ENCODE measurements around the gene SEC24D. TPM values are rescaled to one million over a fixed set of nuclear protein-coding genes. Genes with fewer than 3 reads are reported as not detected.

SEC24D gene
- total and polyA plus RNA-seq, 2 donors (not counting 3 experiments of a cell fraction or from before 2014, with no cell fraction given) = 81.5 to 127 TPM

DNA sequence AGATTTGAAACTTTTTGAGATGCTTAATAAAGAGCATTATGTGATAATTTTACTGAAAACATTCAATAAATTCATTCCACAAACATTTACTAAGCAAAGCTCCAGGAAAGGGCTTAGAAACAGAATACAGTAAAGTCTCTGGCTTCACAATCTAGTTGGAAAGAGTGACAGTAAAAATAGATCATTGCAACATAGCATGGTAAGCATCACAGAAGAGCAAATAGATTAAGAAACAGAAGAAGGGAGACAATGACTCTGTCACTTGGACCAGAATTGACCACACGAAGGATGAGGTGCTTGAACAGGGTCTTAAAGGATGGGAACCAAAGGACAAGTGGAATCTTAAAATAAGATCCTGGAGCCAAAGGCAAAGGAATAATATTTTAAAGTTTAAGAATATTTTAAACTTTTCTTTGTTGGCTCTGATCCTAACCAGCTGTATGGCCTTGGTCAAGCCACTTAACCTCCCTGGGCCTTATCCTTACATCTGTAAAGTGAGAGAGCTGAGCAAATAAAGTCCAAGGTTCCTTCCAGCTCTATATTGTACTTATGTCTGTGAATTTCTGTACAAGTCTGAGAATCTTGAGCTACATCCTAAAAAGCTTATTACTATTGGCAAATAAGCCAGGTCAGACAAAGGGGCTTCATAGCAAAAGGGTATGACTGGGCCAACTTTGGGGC lies 33.9 kb downstream of the SEC24D start:
- ChIA-PET POLR2A (no interaction called here), CTCF (interaction anchor here (1.8 kb wide), 1 partner anchor 30 kb away, joined by 8 read pairs; no protein-coding TSS in a partner anchor)
- no peak overlapping the region for H3K27ac ChIP-seq (ENCODE audit: insufficient read depth, low read depth, low read length)
- H3K79me2 ChIP-seq (ENCODE audit: control insufficient read depth, insufficient read depth, low read length) = peaks cover 21% of the 10 kb centered on the region
- no peak overlapping the region for H3K4me2 ChIP-seq (ENCODE audit: insufficient read depth, low read length)
- H3K9me3 ChIP-seq (replicated peaks; ENCODE audit: control insufficient read depth, insufficient read depth, low read length) = no peaks in the 10 kb centered on the region
- H3K9me1 ChIP-seq (replicated peaks; ENCODE audit: control insufficient read depth, extremely low read depth, insufficient read depth, low read length) = no peaks in the 10 kb centered on the region
- peaks cover 25 to 35% of the 10 kb centered on the region in 2 experiments for H3K36me3 ChIP-seq (ENCODE audit: control insufficient read depth in 2 of 2, extremely low read depth in 1 of 2, insufficient read depth in 2 of 2, low read length in 2 of 2)
- TF ChIP-seq MAX (IDR thresholded peaks at IDR 0.05; ENCODE audit: insufficient read depth, insufficient read length) (no peak), GATA2 (IDR thresholded peaks at IDR 0.05; ENCODE audit: insufficient read depth, insufficient read length, low read depth, low read length) (no peak), EZH2 (IDR thresholded peaks at IDR 0.05; ENCODE audit: borderline replicate concordance, low read depth, low read length, severe bottlenecking) (no peak), FOS (IDR thresholded peaks at IDR 0.05; ENCODE audit: borderline replicate concordance, insufficient read depth, low read length) (no peak), CTCF (IDR thresholded peaks at IDR 0.05; ENCODE audit: extremely low read depth in 1 of 2, insufficient read depth in 1 of 2, low read depth in 1 of 2, low read length in 2 of 2) (no peak)
- peaks cover 2% of the 10 kb centered on the region for H4K20me1 ChIP-seq (replicated peaks; ENCODE audit: control insufficient read depth, extremely low read depth, insufficient read depth, low read length)
- intact Hi-C loops (cut with micrococcal nuclease) = no loop called here
- H2AFZ ChIP-seq (ENCODE audit: low read depth, low read length) = no peak overlapping the region
- dilution Hi-C loops (cut with MboI; ENCODE audit: extremely low pct_ligation_motif_present, low sequenced_read_pairs) = no loop called here
- peaks cover 13% of the 10 kb centered on the region for H3K4me1 ChIP-seq (ENCODE audit: control insufficient read depth, extremely low read depth, insufficient read depth, low read length)
- no peaks in the 10 kb centered on the region for H3K27me3 ChIP-seq (ENCODE audit: control insufficient read depth in 2 of 2, insufficient read depth in 2 of 2, low read length in 2 of 2)
- no peak overlapping the region for H3K9ac ChIP-seq (replicated peaks; ENCODE audit: extremely low read depth, insufficient read depth, low read length)
- BruUV-seq (replicated peaks) = no TSS peak
- no peak overlapping the region for H3K4me3 ChIP-seq (replicated peaks in 1 of 3; ENCODE audit: insufficient read depth in 1 of 3, low read depth in 1 of 3, low read length in 3 of 3)
- DNase-seq (ENCODE audit: low read depth, low spot score) (no peak), FAIRE-seq (no peak)
